ENCODE data around the gene FES. TPM values are rescaled to one million over a fixed set of nuclear protein-coding genes. Genes with fewer than 3 reads are reported as not detected.

The FES gene
- total RNA-seq, 2 experiments from 2014 or later: 3.2 to 3.3 TPM

- Histone ChIP-seq H3K4me1 (ENCODE audit: insufficient read depth, low read length, poor library complexity, severe bottlenecking) (peaks cover 9% of the 10 kb centered on the region), H3K9me3 (ENCODE audit: low read length) (no peaks in the 10 kb centered on the region), H3K27ac (ENCODE audit: low read depth, low read length, poor library complexity, severe bottlenecking) (no peak overlapping the region), H3K9me2 (ENCODE audit: insufficient read depth, low read length) (no peaks in the 10 kb centered on the region), H4K20me1 (ENCODE audit: insufficient read depth, low read length) (no peaks in the 10 kb centered on the region), H3K4me3 (ENCODE audit: low read depth, low read length, poor library complexity, severe bottlenecking) (no peak overlapping the region), H3K4me2 (ENCODE audit: low read length) (no peak overlapping the region), H2AFZ (ENCODE audit: low read length) (no peak overlapping the region), H3K36me3 (ENCODE audit: insufficient read depth, low read length) (peaks cover 61% of the 10 kb centered on the region), H3K79me2 (ENCODE audit: insufficient read depth, low read depth, low read length) (no peaks in the 10 kb centered on the region)
- TF ChIP-seq CTCF (conservative IDR thresholded peaks at IDR 0.05; ENCODE audit: low read length) (no peak), EZH2phosphoT487 (IDR thresholded peaks at IDR 0.05; ENCODE audit: borderline replicate concordance, low read depth, low read length) (no peak)
- DNase-seq (ENCODE audit: low spot score): no peak
- BruUV-seq (replicated peaks): no TSS peak
- intact Hi-C loops (cut with micrococcal nuclease; ENCODE audit: unreplicated experiment): no loop called here
- ChIA-PET POLR2A (interaction anchor here (1.0 kb wide), 1 partner anchor 10 kb away, joined by 4 read pairs; no protein-coding TSS in a partner anchor), CTCF (ENCODE audit: unreplicated experiment) (no interaction called here)
Observed at GRCh38 chr15:90941038-90941437, 56.7 kb downstream of the FES start.

GRCh38 chr15:90942354-90943120 lies 58.2 kb downstream of the FES start:
- intact Hi-C loops (cut with micrococcal nuclease; ENCODE audit: unreplicated experiment): no loop called here
- Histone ChIP-seq H4K20me1 (ENCODE audit: insufficient read depth, low read length) (no peaks in the 10 kb centered on the region), H3K9me2 (ENCODE audit: insufficient read depth, low read length) (no peaks in the 10 kb centered on the region), H2AFZ (ENCODE audit: low read length) (no peak overlapping the region), H3K9me3 (ENCODE audit: low read length) (no peaks in the 10 kb centered on the region), H3K36me3 (ENCODE audit: insufficient read depth, low read length) (peaks cover 75% of the 10 kb centered on the region), H3K27ac (ENCODE audit: low read depth, low read length, poor library complexity, severe bottlenecking) (no peak overlapping the region), H3K4me1 (ENCODE audit: insufficient read depth, low read length, poor library complexity, severe bottlenecking) (no peaks in the 10 kb centered on the region), H3K79me2 (ENCODE audit: insufficient read depth, low read depth, low read length) (no peaks in the 10 kb centered on the region), H3K4me2 (ENCODE audit: low read length) (no peak overlapping the region), H3K4me3 (ENCODE audit: low read depth, low read length, poor library complexity, severe bottlenecking) (no peak overlapping the region)
- no peak for DNase-seq (ENCODE audit: low spot score)
- POLR2A ChIA-PET: interaction anchor here (1.0 kb wide), 1 partner anchor 12 kb away, joined by 3 read pairs; the partner anchor contains the start of gene RCCD1
- TF ChIP-seq CTCF (conservative IDR thresholded peaks at IDR 0.05; ENCODE audit: low read length): no peak
- no peak for TF ChIP-seq EZH2phosphoT487 (IDR thresholded peaks at IDR 0.05; ENCODE audit: borderline replicate concordance, low read depth, low read length)
- CTCF ChIA-PET (ENCODE audit: unreplicated experiment): interaction anchor here (0.5 kb wide), 1 partner anchor 35 kb away, joined by 3 read pairs; no protein-coding TSS in a partner anchor
- BruUV-seq (replicated peaks): no TSS peak

- H3K9me3 ChIP-seq (ENCODE audit: low read length): no peaks in the 10 kb centered on the region
- H3K4me1 ChIP-seq (ENCODE audit: insufficient read depth, low read length, poor library complexity, severe bottlenecking): no peaks in the 10 kb centered on the region
- H3K79me2 ChIP-seq (ENCODE audit: insufficient read depth, low read depth, low read length): no peaks in the 10 kb centered on the region
- ChIA-PET CTCF (ENCODE audit: unreplicated experiment) (no interaction called here), POLR2A (interaction anchor here (0.7 kb wide), 1 partner anchor 13 kb away, joined by 3 read pairs; the partner anchor contains the start of gene HDDC3)
- TF ChIP-seq CTCF (conservative IDR thresholded peaks at IDR 0.05; ENCODE audit: low read length) (no peak), EZH2phosphoT487 (IDR thresholded peaks at IDR 0.05; ENCODE audit: borderline replicate concordance, low read depth, low read length) (no peak)
- DNase-seq (ENCODE audit: low spot score): no peak
- peaks cover 79% of the 10 kb centered on the region for H3K36me3 ChIP-seq (ENCODE audit: insufficient read depth, low read length)
- no peak overlapping the region for H2AFZ ChIP-seq (ENCODE audit: low read length)
- H3K9me2 ChIP-seq (ENCODE audit: insufficient read depth, low read length): no peaks in the 10 kb centered on the region
- H3K4me3 ChIP-seq (ENCODE audit: low read depth, low read length, poor library complexity, severe bottlenecking): no peak overlapping the region
- intact Hi-C loops (cut with micrococcal nuclease; ENCODE audit: unreplicated experiment): no loop called here
- no peak overlapping the region for H3K4me2 ChIP-seq (ENCODE audit: low read length)
- no TSS peak for BruUV-seq (replicated peaks)
- H3K27ac ChIP-seq (ENCODE audit: low read depth, low read length, poor library complexity, severe bottlenecking): no peak overlapping the region
- no peaks in the 10 kb centered on the region for H4K20me1 ChIP-seq (ENCODE audit: insufficient read depth, low read length)
Observed at GRCh38 chr15:90945091-90945490, 60.8 kb downstream of the FES start.

All from OCI-LY7 (cell line).